Measurements from ENCODE around the gene TTC32.
A peak's percentile ranks its signal among the peaks of the same experiment; 100 is the strongest.
"Not testable (repeated sequence)": the region's sequence is repeated elsewhere in the genome, so short reads cannot be mapped to it uniquely, and the experiment has no call there.

The TTC32 gene

GRCh38 chr2:19901442-19902215 is at the start of gene TTC32:
Gene TTC32 (minus strand): TSS chr2:19901983. CDS start chr2:19901854, 129 bp downstream.
- peak; percentile 64 for DNase-seq

GRCh38 chr2:19949071-19949470 is 47.3 kb upstream of the TTC32 start:
- no peak for DNase-seq

GRCh38 chr2:19947184-19947940 is 45.6 kb upstream of the TTC32 start:
- no peak for DNase-seq

GRCh38 chr2:19944205-19944845 is 42.5 kb upstream of the TTC32 start:
- DNase-seq, result no peak

GRCh38 chr2:19943189-19943588 is 41.4 kb upstream of the TTC32 start:
- no peak for DNase-seq

DNA sequence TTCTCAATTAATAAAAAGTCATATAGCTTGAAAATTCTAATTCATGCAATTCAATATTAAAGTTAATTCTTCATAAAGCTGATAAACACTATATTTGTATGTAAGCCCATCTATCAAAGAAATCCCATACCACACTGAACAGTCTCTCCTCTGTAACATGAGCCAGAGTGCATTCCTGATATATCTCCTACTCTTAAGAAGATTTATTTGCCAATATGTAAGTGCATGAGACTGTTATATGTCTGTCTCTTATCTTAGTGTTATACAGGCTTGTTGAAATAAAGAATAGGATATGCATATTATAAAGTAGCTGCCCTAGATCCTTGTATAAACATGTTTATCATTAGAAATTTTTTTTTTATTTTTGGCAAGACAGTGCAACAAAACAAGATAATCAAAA is 40.4 kb upstream of the TTC32 start:
- DNase-seq, result no peak

GRCh38 chr2:19937004-19937403 is 35.2 kb upstream of the TTC32 start:
- no peak for DNase-seq

- no peak for DNase-seq
Observed at GRCh38 chr2:19936203-19936602, 34.4 kb upstream of the TTC32 start.

DNA sequence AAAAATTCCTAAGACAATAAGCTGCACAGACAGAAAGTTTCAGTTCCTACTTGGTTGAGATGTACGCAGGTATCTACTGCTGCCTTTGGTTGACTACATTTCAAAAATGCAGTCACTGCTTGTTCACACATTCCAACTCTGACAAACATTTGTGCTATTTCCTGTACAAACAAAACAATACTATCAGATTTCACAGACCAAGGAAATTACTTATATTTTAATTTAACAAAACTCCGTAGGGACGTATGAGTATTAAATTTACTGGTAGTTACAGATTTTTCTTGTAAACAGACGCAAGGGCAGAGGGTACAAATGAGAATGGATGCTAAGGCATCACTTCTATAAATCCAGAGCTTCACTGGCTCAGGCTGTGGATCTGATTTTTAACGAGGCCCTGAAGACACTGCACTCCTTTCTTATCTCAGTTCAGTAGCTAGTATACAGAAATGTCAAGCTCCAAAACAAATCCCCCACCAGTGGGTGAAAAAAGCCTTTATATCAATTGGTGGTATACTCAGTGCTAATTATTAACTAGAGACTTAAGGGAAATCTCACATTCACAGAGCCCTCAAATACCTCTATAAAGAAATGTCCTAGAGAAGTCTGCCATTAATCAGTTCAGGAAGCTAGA is 31.7 kb upstream of the TTC32 start:
- DNase-seq, result no peak

DNA sequence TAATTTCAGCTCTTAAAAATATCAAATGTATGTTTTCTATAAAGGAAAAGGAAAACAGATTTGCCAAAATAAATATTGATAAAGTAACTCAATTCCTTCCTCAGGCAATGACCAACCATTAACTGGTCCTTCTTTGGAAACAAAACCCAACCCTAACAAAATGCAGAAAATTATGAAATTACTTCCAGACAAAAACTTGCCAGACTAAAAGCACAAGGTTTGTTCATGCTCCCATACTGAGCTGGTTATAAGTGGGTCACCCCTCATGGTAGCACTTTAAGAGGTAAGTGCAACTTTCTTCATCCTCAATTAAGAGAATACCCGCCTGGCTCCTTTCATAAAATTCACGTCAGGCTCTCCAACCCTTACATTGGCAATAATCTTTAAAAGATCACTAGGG is 31.1 kb upstream of the TTC32 start:
- no peak for DNase-seq

DNA sequence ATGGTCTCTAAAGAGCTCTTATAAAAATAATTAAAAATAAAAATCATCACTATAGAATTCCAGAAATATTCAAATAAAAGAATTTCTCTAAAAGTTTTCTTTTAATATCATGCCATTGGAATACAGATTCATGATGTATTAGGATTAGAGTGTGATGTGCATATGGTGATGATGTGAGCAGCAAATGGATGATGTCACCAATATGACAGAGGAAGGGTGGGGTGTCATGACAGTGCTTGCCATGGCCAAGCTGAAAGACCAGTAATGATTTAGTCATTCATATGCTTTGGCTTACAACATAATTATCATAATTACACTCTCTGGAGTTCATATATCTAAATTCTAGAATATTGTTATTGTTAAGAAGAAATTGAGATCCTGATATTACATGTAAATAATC is 27.4 kb upstream of the TTC32 start:
- DNase-seq, result no peak

DNA sequence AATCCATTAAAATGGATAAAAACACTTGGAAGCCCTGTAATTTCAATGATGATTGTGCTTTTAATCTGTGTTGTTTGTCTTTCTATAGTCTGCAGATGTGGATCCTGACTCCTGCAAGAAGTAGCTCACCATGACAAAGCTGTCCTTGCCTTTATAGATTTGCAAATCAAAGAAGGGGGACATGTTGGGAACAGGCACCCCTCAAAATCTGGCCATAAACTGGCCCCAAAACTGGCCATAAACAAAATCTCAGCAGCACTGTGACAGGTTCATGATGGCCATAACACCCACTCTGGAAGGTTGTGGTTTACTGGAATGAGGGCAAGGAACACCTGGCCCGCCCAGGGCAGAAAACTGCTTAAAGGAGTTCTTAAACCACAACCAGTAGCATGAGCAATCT is 26.0 kb upstream of the TTC32 start:
- DNase-seq, result not testable (repeated sequence)

DNA sequence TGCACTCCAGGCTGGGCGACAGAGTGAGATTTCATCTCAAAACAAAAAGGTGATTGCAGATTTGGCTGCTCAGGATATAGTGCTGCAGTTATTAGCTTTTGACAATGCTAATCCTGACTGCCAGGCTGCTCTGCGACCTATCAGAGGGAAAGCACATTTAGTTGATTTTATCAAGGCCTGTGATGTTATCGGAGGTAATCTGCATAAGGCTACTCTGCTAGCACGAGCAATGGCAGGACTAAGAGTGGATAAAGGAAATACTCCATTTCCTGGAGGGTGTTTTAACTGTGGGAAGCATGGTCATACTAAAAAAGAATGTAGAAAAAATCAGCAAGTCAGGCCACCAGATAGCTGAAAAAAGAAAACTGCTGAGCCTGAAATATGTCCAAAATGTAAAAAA is 22.7 kb upstream of the TTC32 start:
- not testable (repeated sequence) for DNase-seq

GRCh38 chr2:19922188-19922587 is 20.4 kb upstream of the TTC32 start:
- not testable (repeated sequence) for DNase-seq

DNA sequence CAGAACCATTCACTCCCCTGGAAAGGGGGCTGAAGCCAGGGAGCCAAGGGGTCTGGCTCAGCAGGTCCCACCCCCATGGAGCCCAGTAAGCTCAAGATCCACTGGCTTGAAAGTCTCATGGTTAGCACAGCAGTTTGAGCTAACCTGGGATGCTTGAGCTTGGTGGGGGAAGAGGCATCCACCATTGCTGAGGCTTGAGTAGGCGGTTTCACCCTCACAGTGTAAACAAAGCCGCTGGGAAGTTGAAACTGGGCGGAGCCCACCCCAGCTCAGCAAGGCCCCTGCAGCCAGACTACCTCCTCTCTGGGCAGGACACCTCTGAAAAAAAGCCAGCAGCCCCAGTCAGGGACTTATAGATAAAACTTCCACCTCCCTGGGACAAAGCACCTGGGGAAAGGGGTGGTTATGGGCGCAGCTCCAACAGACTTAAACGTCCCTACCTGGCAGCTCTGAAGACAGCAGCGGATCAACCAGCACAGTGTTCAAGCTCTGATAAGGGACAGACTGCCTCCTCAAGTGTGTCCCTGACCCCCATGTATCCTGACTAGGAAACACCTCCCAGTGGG is 14.7 kb upstream of the TTC32 start:
- DNase-seq, result no peak

GRCh38 chr2:19914266-19914975 is 12.6 kb upstream of the TTC32 start:
- no peak for DNase-seq

- DNase-seq, result no peak
Observed at GRCh38 chr2:19911808-19912509, 10.2 kb upstream of the TTC32 start.

DNA sequence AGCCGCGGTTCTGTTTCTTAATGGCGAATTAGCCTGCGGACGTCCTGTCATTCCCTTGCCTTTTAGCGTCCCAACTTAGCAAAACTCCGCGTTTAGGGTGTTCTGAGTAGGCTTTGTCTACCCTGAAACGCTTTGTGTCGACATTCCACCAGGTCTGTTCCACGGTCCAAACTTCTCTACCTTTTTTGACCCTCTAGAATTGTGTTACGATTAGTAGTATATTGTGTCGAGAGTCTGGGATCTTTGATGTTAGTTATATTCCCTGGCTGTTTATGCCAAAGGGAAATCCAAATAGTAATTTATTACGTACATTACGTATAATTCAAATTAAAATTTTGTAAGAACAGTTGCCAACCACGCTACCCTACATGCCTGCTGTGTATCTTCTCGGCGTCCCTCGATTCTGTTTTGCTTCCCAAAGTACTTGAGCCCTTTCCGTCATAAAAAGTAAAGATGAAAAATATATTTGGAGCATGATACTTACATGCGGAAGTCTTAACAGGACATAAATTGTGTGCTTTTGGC is 495 bp upstream of the TTC32 start:
- no peak for DNase-seq

DNA sequence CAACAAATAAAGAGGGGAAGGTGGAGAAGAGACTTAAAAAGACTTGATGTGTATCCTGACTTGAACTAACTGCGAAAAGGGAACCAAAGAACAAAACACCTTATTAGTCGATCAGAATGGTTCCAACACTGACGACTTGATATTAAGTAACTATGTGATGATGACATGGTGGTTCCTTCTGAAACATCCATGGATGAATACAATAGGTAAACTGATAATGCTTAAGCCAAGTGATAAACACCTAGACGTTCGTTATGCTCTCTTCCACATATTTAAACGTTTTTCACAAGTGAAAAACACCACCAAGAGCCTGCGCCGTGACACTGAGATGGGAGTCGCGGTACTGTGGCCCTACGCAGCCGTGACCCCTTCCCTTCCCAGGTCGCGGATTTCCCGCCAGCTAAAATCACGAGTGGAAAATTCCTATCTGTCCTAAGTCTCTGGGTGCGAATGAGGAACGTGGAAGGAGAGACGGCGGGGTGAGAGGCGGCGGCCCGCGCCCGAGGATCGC is 797 bp downstream of the TTC32 start:
- no peak for DNase-seq

DNA sequence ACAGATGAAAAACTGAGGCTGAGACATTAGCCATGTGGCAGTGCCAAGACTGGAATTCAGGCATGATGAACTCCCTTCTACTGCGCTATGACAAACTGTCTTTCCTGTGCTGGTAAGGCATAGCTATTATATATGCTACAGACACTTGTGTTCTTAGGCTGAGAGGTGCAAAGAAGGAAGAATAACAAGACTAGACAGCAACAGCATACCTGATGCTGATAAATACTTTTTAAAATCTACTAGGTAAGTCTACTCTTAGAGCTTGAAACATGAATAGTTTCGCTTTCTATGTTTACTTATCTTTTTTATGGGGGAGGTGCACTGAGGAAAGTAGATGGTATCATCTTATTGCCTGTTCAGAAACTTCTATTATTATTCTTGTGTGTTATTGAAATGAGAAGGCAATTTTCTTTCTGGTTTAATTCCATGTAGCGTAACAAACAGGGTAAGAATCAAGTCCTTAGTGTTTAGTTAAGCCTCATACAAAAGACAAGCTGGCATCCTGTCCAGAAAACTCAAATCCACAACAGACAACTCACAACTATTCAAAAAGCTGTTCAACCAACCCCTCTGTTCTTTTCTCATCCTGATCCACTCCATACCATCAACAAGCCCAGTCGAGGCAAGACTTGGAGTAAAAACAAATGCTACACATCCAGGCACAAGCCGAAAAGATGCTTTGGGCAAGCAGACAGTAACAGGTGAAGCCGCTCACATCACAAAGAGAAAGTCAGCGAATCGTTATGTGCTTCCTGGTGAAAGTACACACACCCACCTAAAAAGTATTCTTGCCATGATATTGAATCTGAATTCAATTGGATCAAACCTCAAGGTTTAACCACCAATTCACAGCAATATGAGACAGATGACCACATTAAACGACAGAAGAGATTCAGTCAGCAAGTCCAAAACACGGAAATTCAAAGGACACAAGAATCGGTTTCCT is 1.5 kb downstream of the TTC32 start:
- DNase-seq, result no peak

Measured in cortex of kidney (tissue), 1 donor.